ENCODE data around the gene WRAP73.

Gene WRAP73

DNA sequence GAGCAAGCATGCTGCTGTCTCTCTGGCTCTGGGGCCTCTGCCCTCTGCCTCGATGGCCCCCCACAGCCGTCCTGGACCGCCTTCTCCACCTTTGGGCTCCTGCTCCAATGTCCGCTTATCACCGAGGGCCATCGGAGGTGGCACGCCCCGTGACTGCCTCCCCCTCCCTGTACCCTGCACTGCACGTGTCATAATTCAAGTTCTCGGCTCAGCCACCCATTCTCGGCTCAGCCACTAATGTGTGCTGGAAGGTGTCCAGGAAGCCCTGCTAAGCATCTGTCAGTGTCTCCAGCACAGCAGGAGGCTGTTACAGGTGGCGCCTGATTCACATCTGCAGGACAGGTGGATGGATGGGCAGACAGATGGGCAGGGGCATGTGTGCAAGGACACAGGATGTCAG lies 47.9 kb upstream of the WRAP73 start:
- H4K91ac ChIP-seq (ENCODE audit: low read length): no peak overlapping the region
- 87% methylated on average over 12 of the region's 12 CpGs for WGBS

DNA sequence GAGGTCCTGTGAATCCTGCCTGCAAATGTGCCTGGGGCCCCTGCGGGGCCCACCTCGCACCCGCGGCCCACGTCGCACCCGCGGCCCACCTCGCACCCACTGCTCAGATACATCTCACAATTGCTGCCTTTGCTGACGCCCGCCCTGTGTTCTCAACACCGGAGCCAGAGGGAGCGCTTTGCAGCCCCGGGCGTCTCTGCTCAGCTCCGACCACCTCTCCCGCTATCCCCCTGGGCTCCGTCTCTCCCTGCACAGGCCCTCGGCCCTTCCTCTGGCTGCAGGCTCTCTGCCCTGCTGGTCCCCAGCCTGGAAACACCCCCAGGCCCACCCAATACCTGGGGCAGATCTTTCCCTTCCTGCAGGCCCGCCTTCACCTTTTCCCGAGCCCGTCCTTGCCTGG lies 47.2 kb upstream of the WRAP73 start:
- Histone ChIP-seq H2AFZ (ENCODE audit: low read depth, low read length) (no peak overlapping the region), H4K91ac (ENCODE audit: low read length) (no peak overlapping the region), H2BK120ac (ENCODE audit: low read depth, low read length) (no peak overlapping the region), H2AK5ac (ENCODE audit: low read length, severe bottlenecking) (no peak overlapping the region), H3K23ac (ENCODE audit: low read length in 2 of 2) (no peak overlapping the region), H2BK15ac (ENCODE audit: low read depth, poor library complexity, severe bottlenecking) (no peak overlapping the region), H4K8ac (ENCODE audit: low read length) (no peak overlapping the region), H3K4me3 (ENCODE audit: insufficient read depth in 1 of 2, low read depth in 1 of 2, low read length in 2 of 2) (no peak overlapping the region), H3K79me1 (replicated peaks; ENCODE audit: low read length, poor library complexity, severe bottlenecking) (no peaks in the 10 kb centered on the region), H3K4me2 (ENCODE audit: low read length, poor library complexity, severe bottlenecking) (no peak overlapping the region), H2BK12ac (ENCODE audit: low read length in 2 of 2) (no peak overlapping the region), H3K36me3 (ENCODE audit: control insufficient read depth in 1 of 2, insufficient read depth in 2 of 2, low read depth in 1 of 2, low read length in 2 of 2) (no peaks in the 10 kb centered on the region), H3K9ac (ENCODE audit: low read length) (no peak overlapping the region), H3K14ac (ENCODE audit: low read length in 2 of 2) (no peak overlapping the region), H3K4me1 (ENCODE audit: control insufficient read depth, insufficient read depth, low read depth, low read length) (peaks cover 6% of the 10 kb centered on the region), H3K4ac (ENCODE audit: low read depth in 1 of 2, low read length in 2 of 2) (no peak overlapping the region), H3K27ac (ENCODE audit: low read length, poor library complexity, severe bottlenecking) (no peak overlapping the region), H3K18ac (ENCODE audit: low read depth in 1 of 2, low read length in 2 of 2) (no peak overlapping the region), H3K9me3 (ENCODE audit: control insufficient read depth, low read length) (no peaks in the 10 kb centered on the region), H2BK5ac (ENCODE audit: low read depth, low read length, poor library complexity, severe bottlenecking) (no peak overlapping the region), H3K27me3 (ENCODE audit: control insufficient read depth in 1 of 2, insufficient read depth in 1 of 2, low read length in 2 of 2) (peaks cover 28 to 71% of the 10 kb centered on the region in 2 experiments)
- WGBS: 94% methylated on average over 22 of the region's 22 CpGs
- DNase-seq: no peak

More for the DNA sequence above, 47.9 kb upstream of the WRAP73 start:
- Histone ChIP-seq H3K27ac (ENCODE audit: low read length, poor library complexity, severe bottlenecking) (no peak overlapping the region), H2BK12ac (ENCODE audit: low read length in 2 of 2) (no peak overlapping the region), H3K79me1 (replicated peaks; ENCODE audit: low read length, poor library complexity, severe bottlenecking) (no peaks in the 10 kb centered on the region), H3K14ac (ENCODE audit: low read length in 2 of 2) (no peak overlapping the region), H3K4me1 (ENCODE audit: control insufficient read depth, insufficient read depth, low read depth, low read length) (peaks cover 6% of the 10 kb centered on the region), H3K4me3 (ENCODE audit: insufficient read depth in 1 of 2, low read depth in 1 of 2, low read length in 2 of 2) (no peak overlapping the region), H2BK5ac (ENCODE audit: low read depth, low read length, poor library complexity, severe bottlenecking) (no peak overlapping the region), H3K23ac (ENCODE audit: low read length in 2 of 2) (no peak overlapping the region), H3K4ac (ENCODE audit: low read depth in 1 of 2, low read length in 2 of 2) (no peak overlapping the region), H3K27me3 (ENCODE audit: control insufficient read depth in 1 of 2, insufficient read depth in 1 of 2, low read length in 2 of 2) (peaks cover 28 to 68% of the 10 kb centered on the region in 2 experiments), H3K18ac (ENCODE audit: low read depth in 1 of 2, low read length in 2 of 2) (no peak overlapping the region), H3K4me2 (ENCODE audit: low read length, poor library complexity, severe bottlenecking) (no peak overlapping the region), H3K36me3 (ENCODE audit: control insufficient read depth in 1 of 2, insufficient read depth in 2 of 2, low read depth in 1 of 2, low read length in 2 of 2) (no peaks in the 10 kb centered on the region), H2BK15ac (ENCODE audit: low read depth, poor library complexity, severe bottlenecking) (no peak overlapping the region), H3K9ac (ENCODE audit: low read length) (no peak overlapping the region), H3K9me3 (ENCODE audit: control insufficient read depth, low read length) (no peaks in the 10 kb centered on the region), H2AFZ (ENCODE audit: low read depth, low read length) (no peak overlapping the region), H2BK120ac (ENCODE audit: low read depth, low read length) (no peak overlapping the region), H4K8ac (ENCODE audit: low read length) (no peak overlapping the region), H2AK5ac (ENCODE audit: low read length, severe bottlenecking) (no peak overlapping the region)
- DNase-seq: no peak

DNA sequence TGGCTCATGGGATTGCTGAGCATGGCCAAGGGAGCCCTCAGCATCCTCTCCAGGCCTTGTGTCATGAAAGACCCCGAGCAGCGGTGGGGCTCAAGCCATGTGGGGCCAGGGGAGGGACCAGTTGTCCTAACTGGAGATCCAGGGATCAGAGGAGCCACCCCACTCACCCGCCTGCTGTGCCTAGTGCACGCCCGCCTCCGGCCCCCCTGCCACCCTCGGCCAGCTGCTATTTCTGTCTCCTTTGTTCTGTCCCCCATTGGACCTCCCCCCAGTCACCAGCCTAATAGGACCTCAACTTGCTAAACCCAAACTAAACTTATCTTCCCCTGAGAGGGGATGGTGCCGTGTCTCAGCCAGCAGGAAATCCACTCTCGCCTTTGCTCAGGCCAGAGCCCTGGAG lies 46.8 kb upstream of the WRAP73 start:
- no peak overlapping the region for H2BK15ac ChIP-seq (ENCODE audit: low read depth, poor library complexity, severe bottlenecking)
- no peak overlapping the region for H3K4me3 ChIP-seq (ENCODE audit: insufficient read depth in 1 of 2, low read depth in 1 of 2, low read length in 2 of 2)
- 86% methylated on average over 9 of the region's 9 CpGs for WGBS
- H3K18ac ChIP-seq (ENCODE audit: low read depth in 1 of 2, low read length in 2 of 2): no peak overlapping the region
- no peak overlapping the region for H3K23ac ChIP-seq (ENCODE audit: low read length in 2 of 2)
- H2BK5ac ChIP-seq (ENCODE audit: low read depth, low read length, poor library complexity, severe bottlenecking): no peak overlapping the region
- H3K9ac ChIP-seq (ENCODE audit: low read length): no peak overlapping the region
- no peak for DNase-seq
- peaks cover 28 to 71% of the 10 kb centered on the region in 2 experiments for H3K27me3 ChIP-seq (ENCODE audit: control insufficient read depth in 1 of 2, insufficient read depth in 1 of 2, low read length in 2 of 2)
- H3K79me1 ChIP-seq (replicated peaks; ENCODE audit: low read length, poor library complexity, severe bottlenecking): no peaks in the 10 kb centered on the region
- H4K91ac ChIP-seq (ENCODE audit: low read length): no peak overlapping the region
- no peak overlapping the region for H2BK12ac ChIP-seq (ENCODE audit: low read length in 2 of 2)
- H3K27ac ChIP-seq (ENCODE audit: low read length, poor library complexity, severe bottlenecking): no peak overlapping the region
- H3K4me2 ChIP-seq (ENCODE audit: low read length, poor library complexity, severe bottlenecking): no peak overlapping the region
- no peaks in the 10 kb centered on the region for H3K36me3 ChIP-seq (ENCODE audit: control insufficient read depth in 1 of 2, insufficient read depth in 2 of 2, low read depth in 1 of 2, low read length in 2 of 2)
- no peak overlapping the region for H2AFZ ChIP-seq (ENCODE audit: low read depth, low read length)
- H4K8ac ChIP-seq (ENCODE audit: low read length): no peak overlapping the region
- no peak overlapping the region for H2AK5ac ChIP-seq (ENCODE audit: low read length, severe bottlenecking)
- peaks cover 6% of the 10 kb centered on the region for H3K4me1 ChIP-seq (ENCODE audit: control insufficient read depth, insufficient read depth, low read depth, low read length)
- no peak overlapping the region for H3K14ac ChIP-seq (ENCODE audit: low read length in 2 of 2)
- H2BK120ac ChIP-seq (ENCODE audit: low read depth, low read length): no peak overlapping the region
- H3K4ac ChIP-seq (ENCODE audit: low read depth in 1 of 2, low read length in 2 of 2): no peak overlapping the region
- H3K9me3 ChIP-seq (ENCODE audit: control insufficient read depth, low read length): no peaks in the 10 kb centered on the region

DNA sequence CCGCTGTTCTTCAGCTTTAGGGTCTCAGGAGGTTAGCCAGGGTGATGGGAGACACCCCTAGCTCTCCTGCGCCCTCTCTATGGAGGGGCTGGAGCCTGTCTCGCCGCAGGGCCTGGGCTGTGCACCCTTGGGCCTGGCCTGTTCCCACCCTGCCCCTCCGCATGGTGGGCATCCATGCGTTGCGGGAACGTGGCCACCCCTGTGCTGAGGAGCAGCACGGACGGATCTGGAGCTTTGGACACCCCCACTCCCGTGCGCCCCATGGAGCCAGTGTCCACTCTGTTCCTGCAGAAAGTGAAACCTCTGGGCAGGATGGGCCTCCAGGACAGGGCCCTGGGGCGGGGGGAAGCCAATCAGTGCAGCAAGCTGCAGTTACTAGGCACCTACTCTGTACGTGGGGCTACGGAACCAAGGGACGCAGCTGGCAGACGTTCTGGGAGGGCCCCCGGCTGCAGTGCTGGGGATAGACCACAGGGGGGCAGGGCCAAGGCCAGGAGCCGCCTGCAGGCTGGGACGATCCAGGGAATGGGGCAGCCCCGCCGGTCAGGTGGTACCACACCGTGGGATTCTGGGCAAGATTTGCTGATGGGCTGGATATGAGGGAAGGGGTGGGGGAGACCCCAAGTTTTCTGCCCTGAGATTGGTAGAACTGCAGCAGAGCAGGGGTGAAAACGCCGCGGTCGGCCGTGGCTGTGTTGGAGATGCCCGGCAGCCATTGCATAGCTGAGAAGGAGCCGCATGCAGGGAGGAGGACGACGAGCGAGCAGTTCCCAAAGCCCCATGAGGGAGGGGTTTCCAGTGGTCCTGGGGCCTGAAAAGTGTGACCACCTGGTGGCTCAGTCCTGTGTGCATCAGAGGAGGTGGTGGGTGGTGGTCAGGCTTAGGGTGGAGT lies 45.7 kb upstream of the WRAP73 start:
- no peak overlapping the region for H3K14ac ChIP-seq (ENCODE audit: low read length in 2 of 2)
- H3K9ac ChIP-seq (ENCODE audit: low read length): no peak overlapping the region
- H2BK5ac ChIP-seq (ENCODE audit: low read depth, low read length, poor library complexity, severe bottlenecking): no peak overlapping the region
- no peak overlapping the region for H2BK12ac ChIP-seq (ENCODE audit: low read length in 2 of 2)
- no peak overlapping the region for H3K27ac ChIP-seq (ENCODE audit: low read length, poor library complexity, severe bottlenecking)
- H3K27me3 ChIP-seq (ENCODE audit: control insufficient read depth in 1 of 2, insufficient read depth in 1 of 2, low read length in 2 of 2): peaks cover 28 to 72% of the 10 kb centered on the region in 2 experiments
- no peak overlapping the region for H2BK15ac ChIP-seq (ENCODE audit: low read depth, poor library complexity, severe bottlenecking)
- whole genome bisulfite sequencing: 48% methylated on average over 33 of the region's 33 CpGs
- no peak overlapping the region for H4K8ac ChIP-seq (ENCODE audit: low read length)
- no peaks in the 10 kb centered on the region for H3K79me1 ChIP-seq (replicated peaks; ENCODE audit: low read length, poor library complexity, severe bottlenecking)
- no peak overlapping the region for H2AK5ac ChIP-seq (ENCODE audit: low read length, severe bottlenecking)
- H3K4ac ChIP-seq (ENCODE audit: low read depth in 1 of 2, low read length in 2 of 2): no peak overlapping the region
- H3K36me3 ChIP-seq (ENCODE audit: control insufficient read depth in 1 of 2, insufficient read depth in 2 of 2, low read depth in 1 of 2, low read length in 2 of 2): no peaks in the 10 kb centered on the region
- peak; percentile 34 for DNase-seq
- no peak overlapping the region for H3K4me2 ChIP-seq (ENCODE audit: low read length, poor library complexity, severe bottlenecking)
- peaks cover 6% of the 10 kb centered on the region for H3K4me1 ChIP-seq (ENCODE audit: control insufficient read depth, insufficient read depth, low read depth, low read length)
- H4K91ac ChIP-seq (ENCODE audit: low read length): peak overlapping the region; percentile 25
- H3K23ac ChIP-seq (ENCODE audit: low read length in 2 of 2): no peak overlapping the region
- no peak overlapping the region for H3K18ac ChIP-seq (ENCODE audit: low read depth in 1 of 2, low read length in 2 of 2)
- no peaks in the 10 kb centered on the region for H3K9me3 ChIP-seq (ENCODE audit: control insufficient read depth, low read length)
- no peak overlapping the region for H2BK120ac ChIP-seq (ENCODE audit: low read depth, low read length)
- H2AFZ ChIP-seq (ENCODE audit: low read depth, low read length): no peak overlapping the region
- peak overlapping the region in 1 of 2 experiments; percentile 51 for H3K4me3 ChIP-seq (ENCODE audit: insufficient read depth in 1 of 2, low read depth in 1 of 2, low read length in 2 of 2)

Data from mesenchymal stem cell (in vitro differentiated cells and primary cell).